Stimulated activated CD4-positive, alpha-beta T cell treated with anti-CD3 and anti-CD28 coated beads, Interleukin-4, amount 100 ng/mL, for 1 hour (primary cell): ENCODE measurements around the gene PIRT.

Experiments
- DNase-seq: peaks from one replicate; pipeline ENCODE4 v3.0.0-alpha.2; 2020

PIRT gene

GRCh38 chr17:10787306-10788045 is 50.4 kb downstream of the PIRT start:
- DNase-seq, result no peak

- no peak for DNase-seq
Measured at GRCh38 chr17:10785295-10785694, 52.6 kb downstream of the PIRT start.

- DNase-seq, result no peak
Measured at GRCh38 chr17:10779609-10780008, 58.3 kb downstream of the PIRT start.

GRCh38 chr17:10777890-10778289 is 60.0 kb downstream of the PIRT start:
- DNase-seq, result no peak

- DNase-seq, result no peak
Measured at GRCh38 chr17:10777131-10777807, 60.6 kb downstream of the PIRT start.

- DNase-seq, result no peak
Measured at GRCh38 chr17:10776381-10776780, 61.5 kb downstream of the PIRT start.

GRCh38 chr17:10775740-10776356 is 62.0 kb downstream of the PIRT start:
- DNase-seq, result no peak

GRCh38 chr17:10775058-10775457 is 62.8 kb downstream of the PIRT start:
- no peak for DNase-seq

GRCh38 chr17:10773391-10773790 is 64.5 kb downstream of the PIRT start:
- DNase-seq, result no peak
